K562 (cell line): ENCODE data around the gene MOG. TPM values are rescaled to one million over a fixed set of nuclear protein-coding genes. Genes with fewer than 3 reads are reported as not detected.
"Not testable (repeated sequence)": the region's sequence is repeated elsewhere in the genome, so short reads cannot be mapped to it uniquely, and the experiment has no call there.

ENCODE experiments used
- ATAC-seq: fragments of 200-7000 bp; cut with Tn5 transposase; 3 replicates; pipeline ENCODE4 v1.9.1; 2020; ENCODE audit warnings: moderate library complexity
- BruUV-seq: library from RNA; stranded (reverse); fragments of 400-500 nt; replicated peaks from 2 replicates; lab custom pipeline; 2021; lab: Mats Ljungman, UMichigan
- CTCF ChIA-PET: fragments of 300-600 bp; formaldehyde crosslinking; extraction: SDS; loops from one replicate; lab custom pipeline; 2021; ENCODE audit warnings: low intra/inter-chr PET ratio; lab: Yijun Ruan, JAX
- POLR2A ChIA-PET: fragments of 300-600, 350-650 bp; sonication (Branson Sonifier 250); formaldehyde crosslinking; extraction: SDS; loops from one replicate; lab custom pipeline; 2021; ENCODE audit warnings: antibody characterized with exemption, inconsistent platforms; lab: Yijun Ruan, JAX
- DNase-seq, 4 experiments: peaks; one replicate each; pipeline versions ENCODE4 v3.0.0 to v3.0.0-alpha.2; 2011 to 2018; ENCODE audit warnings: low spot score in 3 of 4, mixed read lengths in 3 of 4; ENCODE audit errors: extremely low read depth in 1 of 4
- FAIRE-seq: peaks from 2 replicates; lab custom pipeline; 2011; peaks lifted over from hg19 to GRCh38; lab: Jason Lieb, UNC
- H2AFZ ChIP-seq: 2 replicates; pipeline ENCODE4 v1.6.0; 2011; ENCODE audit warnings: low read depth, low read length, control low read depth, inconsistent platforms
- H3K27ac ChIP-seq: fragments of 200-600 bp; 3 replicates; pipeline ENCODE4 v1.8.0; 2011; ENCODE audit warnings: low read depth, mild to moderate bottlenecking, control low read depth, inconsistent platforms, low read length, moderate library complexity, mixed read lengths; ENCODE audit errors: extremely low read depth
- H3K27me3 ChIP-seq, 2 experiments: fragments of 300-600 bp in 1 of 2; 2 replicates in 1 of 2; 3 replicates in 1 of 2; pipeline versions ENCODE4 v1.6.0 to v1.8.0; 2011; ENCODE audit warnings: inconsistent platforms in 2 of 2, low read length in 2 of 2, mild to moderate bottlenecking in 1 of 2, mixed read lengths in 1 of 2, moderate library complexity in 1 of 2; ENCODE audit not compliant: control insufficient read depth in 2 of 2, insufficient read depth in 2 of 2
- H3K36me3 ChIP-seq: fragments of 300-600 bp; 3 replicates; pipeline ENCODE4 v1.8.0; 2011; ENCODE audit warnings: mild to moderate bottlenecking, low read length, inconsistent platforms; ENCODE audit not compliant: control insufficient read depth, insufficient read depth
- H3K4me1 ChIP-seq, 2 experiments: fragments of 200-600 bp in 1 of 2; replicated peaks in 1 of 2; 2 replicates in 1 of 2; 3 replicates in 1 of 2; pipeline versions ENCODE4 v1.5.1 to v1.8.0; 2011; ENCODE audit warnings: inconsistent platforms in 2 of 2, low read length in 2 of 2, mild to moderate bottlenecking in 1 of 2, mixed read lengths in 1 of 2, moderate library complexity in 1 of 2; ENCODE audit not compliant: control insufficient read depth in 2 of 2, insufficient read depth in 2 of 2
- H3K4me2 ChIP-seq: 2 replicates; pipeline ENCODE4 v1.6.1; 2011; ENCODE audit warnings: low read length, control low read depth, inconsistent platforms, mixed read lengths; ENCODE audit not compliant: insufficient read depth
- H3K4me3 ChIP-seq: fragments of 200-600 bp; sonication (generic), shearing (Covaris generic); 2 replicates; pipeline ENCODE4 v1.5.1; 2016; ENCODE audit warnings: control low read depth, inconsistent platforms
- H3K79me2 ChIP-seq: fragments of 200-600 bp; 3 replicates; pipeline ENCODE4 v1.8.0; 2011; ENCODE audit warnings: low read length, inconsistent platforms; ENCODE audit not compliant: control insufficient read depth, insufficient read depth
- H3K9ac ChIP-seq, 2 experiments: 2 replicates each; pipeline versions ENCODE4 v1.6.0 to v1.6.1; 2011; ENCODE audit warnings: low read depth in 2 of 2, low read length in 2 of 2, control low read depth in 1 of 2, inconsistent platforms in 1 of 2, mild to moderate bottlenecking in 1 of 2, mixed read lengths in 1 of 2; ENCODE audit not compliant: insufficient read depth in 1 of 2
- H3K9me1 ChIP-seq: one replicate; pipeline ENCODE4 v1.6.0; 2011; ENCODE audit warnings: inconsistent platforms, mild to moderate bottlenecking, low read length, moderate library complexity; ENCODE audit not compliant: control insufficient read depth, insufficient read depth
- H3K9me3 ChIP-seq: replicated peaks from 2 replicates; pipeline ENCODE4 v1.5.1; 2011; ENCODE audit warnings: low read depth, low read length, inconsistent platforms; ENCODE audit not compliant: control insufficient read depth, insufficient read depth
- H4K20me1 ChIP-seq: replicated peaks from 2 replicates; pipeline ENCODE4 v1.6.1; 2011; ENCODE audit warnings: low read length, inconsistent platforms, mixed read lengths; ENCODE audit not compliant: control insufficient read depth, insufficient read depth
- CTBP1 ChIP-seq: fragments of 450-650 bp; IDR thresholded peaks from 2 replicates; pipeline ENCODE4 v1.6.1; 2016; ENCODE audit warnings: borderline replicate concordance
- HDAC1 ChIP-seq, 2 experiments: fragments of 450-650 bp; IDR thresholded peaks; 2 replicates each; pipeline ENCODE4 v1.6.1; 2016 to 2017; ENCODE audit warnings: inconsistent platforms in 1 of 2, mild to moderate bottlenecking in 1 of 2, moderate library complexity in 1 of 2
- HNRNPL ChIP-seq: fragments of 200-400 bp; formaldehyde crosslinking; IDR thresholded peaks from 2 replicates; pipeline ENCODE4 v1.6.1; 2017; ENCODE audit warnings: low read depth, mild to moderate bottlenecking, low read length
- NFE2L1 ChIP-seq: fragments of 450-650 bp; IDR thresholded peaks from 2 replicates; pipeline ENCODE4 v1.6.1; 2016; ENCODE audit warnings: missing genetic modification characterization, low read depth, mild to moderate bottlenecking, missing compliant biosample characterization, moderate library complexity, borderline replicate concordance
- NFIC ChIP-seq: fragments of 450-650 bp; IDR thresholded peaks from 2 replicates; pipeline ENCODE4 v1.6.1; 2017; ENCODE audit warnings: mild to moderate bottlenecking, inconsistent platforms
- POLR2B ChIP-seq: fragments of 450-650 bp; IDR thresholded peaks from 2 replicates; pipeline ENCODE4 v1.6.1; 2018; ENCODE audit warnings: low read depth; ENCODE audit not compliant: partially characterized antibody
- SOX6 ChIP-seq: fragments of 450-650 bp; IDR thresholded peaks from 2 replicates; pipeline ENCODE4 v1.6.1; 2014; ENCODE audit warnings: mild to moderate bottlenecking
- TAF9B ChIP-seq: fragments of 450-650 bp; IDR thresholded peaks from 2 replicates; pipeline ENCODE4 v1.6.1; 2018; ENCODE audit warnings: mild to moderate bottlenecking; ENCODE audit not compliant: partially characterized antibody
- TEAD2 ChIP-seq: fragments of 450-650 bp; IDR thresholded peaks from 2 replicates; pipeline ENCODE4 v1.6.1; 2016; ENCODE audit warnings: missing genetic modification characterization, control low read depth, missing compliant biosample characterization
- ZC3H8 ChIP-seq: fragments of 450-650 bp; IDR thresholded peaks from 2 replicates; pipeline ENCODE4 v1.6.1; 2017
- ZNF431 ChIP-seq: sonication (generic); formaldehyde crosslinking; IDR thresholded peaks from 2 replicates; pipeline ENCODE4 v1.8.0; 2022; ENCODE audit warnings: mild to moderate bottlenecking, missing genetic modification reagents
- ZNF699 ChIP-seq: fragments of 250-450 bp; sonication (Bioruptor Pico); IDR thresholded peaks from 2 replicates; pipeline ENCODE4 v1.8.0; 2021; ENCODE audit warnings: mild to moderate bottlenecking, moderate library complexity; ENCODE audit not compliant: insufficient replicate concordance
- ZNF75A ChIP-seq: fragments of 450-650 bp; formaldehyde crosslinking; IDR thresholded peaks from 2 replicates; pipeline ENCODE4 v1.4.0; 2020; ENCODE audit warnings: mild to moderate bottlenecking
- ZZZ3 ChIP-seq: fragments of 450-650 bp; IDR thresholded peaks from 2 replicates; pipeline ENCODE4 v1.6.1; 2016; ENCODE audit warnings: antibody characterized with exemption, mild to moderate bottlenecking, moderate library complexity
- WGBS: fragments of 100-300 bp; shearing (Covaris generic); methylation state at CpG from one replicate; pipeline ENCODE4 v1.1.6; 2016; ENCODE audit warnings: low coverage, mixed read lengths; ENCODE audit not compliant: insufficient coverage; ENCODE audit errors: missing lambda C conversion rate; 5-methylcytosine and 5-hydroxymethylcytosine counted together
- in situ Hi-C: fragments of 300-500 bp; cut with MboI; formaldehyde crosslinking; loops from 4 replicates; pipeline ENCODE4 v1.15.0; 2018; ENCODE audit warnings: inconsistent platforms, mixed read lengths
- intact Hi-C: fragments of 100-400 bp; cut with micrococcal nuclease; formaldehyde crosslinking; loops from 2 replicates; pipeline ENCODE4 v1.14.2; 2022
- polyA plus RNA-seq, 8 experiments: library from polyadenylated mRNA; depleted of rRNA in 4 of 8; stranded (reverse) in 5 of 8; unstranded in 3 of 8; fragments of >200 nt; fragmentation: Nextera tagmentation in 2 of 8; fragmentation: Illumina TruSeq in 1 of 8; extraction: Ambion mirVana in 2 of 8; extraction: Trizol in 1 of 8; gene quantifications; 2 replicates each; pipeline versions ENCODE4 v1.2.1 to v1.2.3, GENCODE V29; 2011 to 2014; ENCODE audit warnings: inconsistent platforms in 1 of 8, missing spikeins in 1 of 8
- total RNA-seq, 7 experiments: library from RNA; depleted of rRNA in 6 of 7; stranded (reverse); fragments of >200 nt in 6 of 7; fragmentation: Illumina TruSeq in 2 of 7; extraction: Trizol in 2 of 7; gene quantifications; 2 replicates each; pipeline versions ENCODE4 v1.2.1 to v1.2.3, GENCODE V29; 2011 to 2021; ENCODE audit warnings: low replicate concordance in 1 of 7
- TF ChIP-seq, protein P1 (sequence below): fragments of 250-450 bp; sonication (Bioruptor Pico); IDR thresholded peaks from 2 replicates; pipeline ENCODE4 v1.4.0; 2020; ENCODE audit warnings: mild to moderate bottlenecking, moderate library complexity

MOG gene
- total and polyA plus RNA-seq, 9 of the 15 experiments (the other 6 are each of a cell fraction or from before 2014, with no cell fraction given), result not detected

DNA sequence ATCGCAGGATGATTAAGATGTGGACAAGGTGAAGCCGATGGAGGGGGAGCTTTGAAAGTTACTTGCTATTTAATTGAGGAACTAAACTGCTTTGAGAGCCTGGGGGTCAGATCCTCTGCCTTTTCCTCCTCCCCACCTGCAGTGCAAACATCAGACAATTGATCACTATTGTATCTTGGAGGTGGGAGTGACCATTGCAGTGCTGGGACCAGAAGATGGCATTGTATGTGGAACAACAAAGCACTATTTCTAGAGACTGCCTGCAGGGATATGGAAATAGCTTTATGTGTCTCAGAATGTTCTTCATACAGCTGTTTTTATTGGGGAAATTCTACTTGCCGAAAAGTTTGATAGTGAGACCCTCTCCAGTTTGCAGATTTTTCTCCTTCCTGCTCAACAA, 4.2 kb downstream of the MOG start:
- TF ChIP-seq NFE2L1 (no peak), POLR2B (no peak), ZNF75A (no peak), ZNF699 (CRISPR knock-in tag) (no peak), ZNF431 (CRISPR knock-in tag) (no peak), TEAD2 (tag) (no peak), TAF9B (no peak), CTBP1 (no peak), ZC3H8 (no peak), HDAC1 (IDR thresholded peaks at IDR 0.05) (no peak), ZZZ3 (no peak), HNRNPL (no peak), SOX6 (no peak), NFIC (no peak)
- TF ChIP-seq, protein P1, sequence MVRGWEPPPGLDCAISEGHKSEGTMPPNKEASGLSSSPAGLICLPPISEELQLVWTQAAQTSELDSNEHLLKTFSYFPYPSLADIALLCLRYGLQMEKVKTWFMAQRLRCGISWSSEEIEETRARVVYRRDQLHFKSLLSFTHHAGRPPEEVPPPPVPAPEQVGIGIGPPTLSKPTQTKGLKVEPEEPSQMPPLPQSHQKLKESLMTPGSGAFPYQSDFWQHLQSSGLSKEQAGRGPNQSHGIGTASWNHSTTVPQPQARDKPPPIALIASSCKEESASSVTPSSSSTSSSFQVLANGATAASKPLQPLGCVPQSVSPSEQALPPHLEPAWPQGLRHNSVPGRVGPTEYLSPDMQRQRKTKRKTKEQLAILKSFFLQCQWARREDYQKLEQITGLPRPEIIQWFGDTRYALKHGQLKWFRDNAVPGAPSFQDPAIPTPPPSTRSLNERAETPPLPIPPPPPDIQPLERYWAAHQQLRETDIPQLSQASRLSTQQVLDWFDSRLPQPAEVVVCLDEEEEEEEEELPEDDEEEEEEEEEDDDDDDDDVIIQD (CRISPR knock-in tag), result no peak
- Histone ChIP-seq H3K9me1 (no peaks in the 10 kb centered on the region), H3K27ac (no peak overlapping the region), H3K79me2 (no peaks in the 10 kb centered on the region), H3K4me2 (no peak overlapping the region), H3K27me3 (peaks cover 41 to 57% of the 10 kb centered on the region in 2 experiments), H3K36me3 (no peaks in the 10 kb centered on the region), H3K4me1 (no peaks in the 10 kb centered on the region), H2AFZ (no peak overlapping the region), H3K4me3 (no peak overlapping the region), H4K20me1 (no peaks in the 10 kb centered on the region), H3K9ac (no peak overlapping the region), H3K9me3 (no peaks in the 10 kb centered on the region)
- BruUV-seq, result no TSS peak
- ChIA-PET POLR2A (interaction anchor here (1.2 to 1.4 kb wide), 2 partner anchors 11 to 88 kb away, joined by 3 to 4 read pairs; no protein-coding TSS in a partner anchor), CTCF (no interaction called here)
- DNase-seq (no peak), ATAC-seq (no peak), FAIRE-seq (no peak)
- WGBS, result 15% methylated on average over 3 of the region's 3 CpGs
- in situ Hi-C loops, result no loop called here
- intact Hi-C loops, result no loop called here

DNA sequence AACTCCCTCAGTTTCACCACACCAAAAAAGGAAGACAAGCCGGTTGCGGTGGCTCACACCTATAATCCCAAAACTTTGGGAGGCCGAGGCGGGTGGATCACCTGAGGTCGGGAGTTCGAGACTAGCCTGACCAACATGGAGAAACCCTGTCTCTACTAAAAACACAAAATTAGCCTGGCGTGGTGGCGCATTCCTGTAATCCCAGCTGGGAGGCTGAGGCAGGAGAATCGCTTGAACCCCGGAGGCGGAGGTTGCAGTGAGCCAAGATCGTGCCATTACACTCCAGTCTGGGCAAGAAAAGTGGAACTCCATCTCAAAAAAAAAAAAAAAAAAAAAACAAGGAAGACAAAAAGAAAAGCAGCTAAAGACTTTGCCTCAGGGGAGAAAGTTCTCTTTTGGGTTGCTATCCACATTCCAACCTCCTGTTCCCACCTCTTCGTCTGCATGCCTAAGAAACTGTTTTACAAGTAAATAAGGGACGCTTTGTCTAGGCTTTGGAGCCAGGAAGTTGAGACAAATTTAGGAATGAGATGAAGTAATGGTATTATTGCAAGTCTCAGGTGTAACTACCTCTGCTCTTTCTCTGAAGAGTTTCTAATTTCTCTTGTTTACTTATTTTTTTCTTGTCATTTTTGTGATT, 4.7 kb downstream of the MOG start:
- H4K20me1 ChIP-seq, in situ Hi-C loops, CTCF ChIA-PET, H3K4me2 ChIP-seq, H3K4me3 ChIP-seq, H3K36me3 ChIP-seq, H2AFZ ChIP-seq, intact Hi-C loops, H3K79me2 ChIP-seq, BruUV-seq, H3K4me1 ChIP-seq, H3K9ac ChIP-seq, H3K27ac ChIP-seq, FAIRE-seq, DNase-seq, H3K9me1 ChIP-seq, H3K9me3 ChIP-seq, ATAC-seq: not testable (repeated sequence)
- 11% methylated on average over 14 of the region's 14 CpGs for WGBS
- peaks cover 36 to 55% of the 10 kb centered on the region in 2 experiments for H3K27me3 ChIP-seq
- POLR2A ChIA-PET, result interaction anchor here (1.2 to 1.4 kb wide), 2 partner anchors 12 to 88 kb away, joined by 3 to 4 read pairs; no protein-coding TSS in a partner anchor
